GM21723 (cell line): ENCODE results near the gene USH2A.

Experiments
- ATAC-seq: cut with Tn5 transposase; IDR thresholded peaks from one replicate; pipeline ENCODE4 v1.9.1; 2021; ENCODE audit warnings: mild to moderate bottlenecking, moderate library complexity; ENCODE audit not compliant: unreplicated experiment

USH2A gene

DNA sequence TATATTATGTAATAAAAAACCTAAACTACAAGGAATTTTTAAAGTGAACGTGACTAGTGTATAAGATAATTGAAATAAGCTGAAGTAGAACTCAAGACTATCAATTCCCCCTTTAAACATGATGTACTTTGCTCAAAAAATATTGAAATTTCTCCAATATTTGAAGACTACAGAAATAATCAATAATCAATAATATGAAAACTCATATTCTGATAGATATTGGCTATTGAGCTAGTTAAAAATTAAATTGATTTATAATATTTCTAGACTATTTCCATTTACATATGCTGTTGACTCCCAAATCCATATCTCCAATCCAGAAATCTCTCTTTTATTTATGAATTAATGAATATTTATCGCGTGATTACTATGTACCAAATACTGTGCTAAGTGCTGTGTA lies 133.2 kb downstream of the USH2A start:
- ATAC-seq = no peak

DNA sequence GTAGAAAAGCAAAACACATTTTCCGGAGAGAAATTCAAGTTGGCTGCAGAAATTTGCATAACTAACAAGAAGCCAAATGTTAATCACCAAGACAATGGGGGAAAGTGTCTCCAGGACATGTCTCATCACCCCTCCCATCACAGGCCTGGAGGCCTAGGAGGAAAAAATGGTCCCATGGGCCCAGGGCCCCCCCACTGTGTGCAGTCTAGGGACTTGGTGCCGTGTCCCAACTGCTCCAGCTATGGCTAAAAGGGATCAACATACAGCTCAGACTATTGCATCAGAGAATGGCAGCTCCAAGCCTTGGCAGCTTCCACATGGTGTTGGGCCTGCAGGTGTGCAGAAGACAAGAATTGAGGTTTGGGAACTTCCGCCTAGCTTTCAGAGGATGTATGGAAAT lies 138.2 kb downstream of the USH2A start:
- no peak for ATAC-seq

DNA sequence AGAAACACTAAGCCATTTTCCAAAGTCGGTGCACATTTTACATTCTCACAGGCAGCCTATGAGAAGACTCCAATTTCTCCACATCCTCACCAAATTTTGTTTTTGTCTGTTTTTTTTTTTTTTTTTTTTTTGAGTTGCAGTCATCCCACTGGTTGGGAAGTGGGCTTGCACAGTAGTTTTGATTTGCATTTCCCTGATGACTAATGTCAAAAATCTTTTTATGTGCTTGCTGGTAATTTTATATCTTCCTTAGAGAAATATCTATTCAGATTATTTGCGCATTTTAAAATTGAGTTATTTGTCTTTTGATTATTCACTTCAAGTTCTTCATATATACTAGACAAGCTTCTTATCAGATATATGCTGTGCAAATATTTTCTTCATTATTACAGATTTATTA lies 141.5 kb downstream of the USH2A start:
- ATAC-seq = no peak

- no peak for ATAC-seq
Observed at GRCh38 chr1:216270086-216270773, 153.0 kb downstream of the USH2A start.

GRCh38 chr1:216261631-216262030 lies 161.6 kb downstream of the USH2A start:
- no peak for ATAC-seq

GRCh38 chr1:216258856-216259255 lies 164.4 kb downstream of the USH2A start:
- no peak for ATAC-seq

GRCh38 chr1:216258386-216258785 lies 164.9 kb downstream of the USH2A start:
- ATAC-seq = no peak

DNA sequence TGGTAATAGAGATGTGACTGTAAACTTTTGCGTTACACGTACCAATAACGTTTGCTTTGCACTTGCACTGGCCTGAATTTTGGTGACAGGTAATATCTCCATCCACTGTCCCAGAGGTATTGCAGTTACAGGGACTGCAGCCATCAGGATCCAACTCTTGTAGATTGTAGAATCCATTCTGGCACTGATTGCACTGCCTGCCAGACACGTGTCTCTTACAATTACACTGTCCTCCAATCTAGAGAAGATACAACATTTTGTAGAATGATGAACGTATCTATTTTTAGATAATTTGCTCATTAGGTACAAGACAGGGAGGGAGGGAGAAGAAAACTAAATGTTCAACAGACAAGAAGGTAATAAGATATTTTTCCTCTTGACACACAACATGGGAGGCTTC lies 172.4 kb downstream of the USH2A start:
- ATAC-seq = no peak

GRCh38 chr1:216248628-216249027 lies 174.6 kb downstream of the USH2A start:
- no peak for ATAC-seq

DNA sequence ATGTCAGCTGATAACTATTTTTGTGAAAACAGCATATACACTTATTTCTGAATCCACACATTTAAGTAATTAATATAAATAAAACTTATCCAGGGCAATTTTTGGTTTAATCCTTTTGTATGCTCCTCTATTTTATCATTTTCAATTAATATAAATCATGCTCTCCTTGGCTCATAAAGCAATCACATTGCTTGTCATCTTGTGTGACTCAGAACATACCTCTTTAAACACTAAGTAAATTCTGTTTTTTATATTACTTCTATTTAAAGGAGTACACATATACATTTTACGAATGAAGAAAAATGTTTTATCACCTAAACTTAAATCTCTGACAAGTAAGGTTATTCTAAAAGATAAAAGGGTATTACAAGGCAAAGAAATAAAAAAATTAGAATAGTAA lies 175.3 kb downstream of the USH2A start:
- ATAC-seq = no peak

DNA sequence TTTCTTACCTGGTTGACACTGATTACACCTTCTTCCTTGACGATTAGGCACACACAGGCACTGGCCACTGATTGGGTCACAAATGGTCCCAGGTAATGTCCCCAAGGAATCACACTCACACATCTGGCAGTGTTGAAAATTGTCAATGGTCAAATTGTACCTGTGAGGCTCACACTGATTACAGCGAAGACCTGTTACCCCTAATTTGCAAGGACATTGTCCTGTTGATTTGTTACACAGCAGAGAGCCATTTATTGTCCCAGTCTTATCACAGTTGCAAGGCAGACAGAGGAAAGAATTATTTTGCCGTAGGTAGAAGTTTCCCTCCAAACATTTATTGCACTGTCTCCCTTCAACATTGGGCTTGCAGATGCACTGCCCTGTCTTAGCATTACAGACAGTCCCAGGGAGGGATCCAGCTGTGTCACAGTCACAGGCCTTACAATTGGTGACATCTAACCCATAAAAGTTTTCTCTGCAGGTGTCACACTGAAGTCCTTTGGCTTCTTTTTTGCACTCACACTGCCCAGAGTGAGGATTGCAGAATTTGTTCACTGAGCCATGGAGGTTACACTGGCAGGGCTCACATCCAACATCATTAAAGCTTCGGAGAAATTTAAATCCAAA lies 176.6 kb downstream of the USH2A start:
- no peak for ATAC-seq

GRCh38 chr1:216238844-216239243 lies 184.4 kb downstream of the USH2A start:
- no peak for ATAC-seq

DNA sequence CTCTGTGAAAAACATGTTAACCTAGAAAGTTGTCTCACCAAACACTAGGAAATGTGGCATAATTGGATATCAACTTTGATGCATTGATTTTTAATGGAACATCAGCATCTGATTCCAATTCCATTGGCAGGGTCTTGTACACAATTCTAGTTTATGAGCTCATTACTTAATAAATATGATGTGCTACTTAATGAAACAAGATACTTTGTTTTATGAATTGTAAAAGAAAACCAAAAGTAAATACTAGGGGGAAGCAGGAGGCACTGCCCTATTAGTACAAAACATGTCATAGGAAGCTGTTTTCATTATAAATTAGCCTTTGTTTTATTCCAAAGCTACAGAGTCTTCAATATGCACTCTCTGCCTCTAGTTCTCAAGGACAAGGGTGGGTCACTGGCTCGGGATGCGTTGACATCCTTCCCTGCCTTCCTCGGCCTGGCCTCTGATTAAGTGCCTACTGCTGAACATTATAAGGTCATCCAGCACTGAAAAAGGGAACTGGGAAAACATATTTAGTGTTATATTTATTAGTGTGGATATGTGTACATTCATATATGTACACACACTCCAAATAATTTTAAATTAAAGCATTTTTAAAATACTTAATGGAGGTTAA lies 185.2 kb downstream of the USH2A start:
- ATAC-seq = no peak

DNA sequence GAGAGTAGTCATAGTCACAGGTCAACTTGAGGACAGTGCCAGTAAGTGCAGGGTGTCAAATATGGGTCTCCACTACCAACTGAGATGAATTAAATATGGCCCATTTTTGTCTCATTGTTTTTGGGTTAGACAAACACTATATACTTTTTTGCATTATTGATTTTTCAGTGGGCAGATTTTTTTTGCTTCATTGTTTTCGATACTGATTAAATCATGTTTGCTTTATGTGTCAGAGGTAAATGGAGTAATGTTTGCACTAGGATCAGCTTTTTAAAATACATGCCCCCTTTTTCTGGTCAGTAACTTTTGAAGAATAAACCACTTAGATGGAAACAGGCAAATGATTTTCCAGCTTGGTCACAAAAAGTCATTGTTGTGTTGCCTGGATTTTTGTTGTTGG lies 199.0 kb downstream of the USH2A start:
- no peak for ATAC-seq

- no peak for ATAC-seq
Observed at GRCh38 chr1:216223486-216223885, 199.8 kb downstream of the USH2A start.

GRCh38 chr1:216222288-216222687 lies 201.0 kb downstream of the USH2A start:
- no peak for ATAC-seq

DNA sequence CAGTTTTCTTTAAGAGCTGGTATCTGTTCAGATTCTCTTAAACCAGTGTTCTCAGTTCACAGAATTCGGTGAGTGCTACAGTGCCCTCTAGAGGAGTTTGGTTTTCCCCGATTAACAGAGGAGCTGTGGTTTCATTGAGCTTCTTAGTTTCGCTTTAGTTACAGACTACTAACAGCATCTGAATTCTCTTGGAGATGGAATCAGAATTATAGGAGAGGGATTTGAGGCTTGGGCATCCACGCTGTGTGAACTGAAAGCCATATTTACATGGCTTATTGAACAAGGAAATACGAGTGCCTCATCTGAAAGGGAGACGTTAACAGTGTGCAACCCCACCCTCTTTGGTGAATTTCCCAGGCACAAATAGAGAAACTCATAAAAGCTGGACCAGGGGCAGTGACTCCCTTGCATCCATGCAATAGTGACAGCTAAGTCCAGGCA lies 202.0 kb downstream of the USH2A start:
- ATAC-seq = peak; percentile 99

DNA sequence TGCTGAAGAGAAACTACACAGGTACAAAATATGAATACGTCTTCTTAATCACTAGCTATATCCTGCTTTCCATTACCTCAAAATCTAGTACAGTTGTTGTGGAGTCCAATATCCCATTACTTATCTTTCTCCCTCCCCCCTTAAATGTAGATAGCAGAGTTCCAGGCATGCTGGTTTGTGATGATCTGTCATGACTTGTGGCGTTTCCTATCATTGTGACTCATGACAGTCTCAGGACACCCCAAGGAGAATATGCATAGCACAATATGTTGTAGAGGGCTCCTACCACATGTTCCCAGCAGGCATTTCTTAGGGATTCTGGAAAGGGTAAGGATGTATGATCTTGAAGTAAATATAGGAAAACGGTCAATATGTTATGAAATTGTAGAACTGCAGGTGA lies 206.9 kb downstream of the USH2A start:
- ATAC-seq = no peak

DNA sequence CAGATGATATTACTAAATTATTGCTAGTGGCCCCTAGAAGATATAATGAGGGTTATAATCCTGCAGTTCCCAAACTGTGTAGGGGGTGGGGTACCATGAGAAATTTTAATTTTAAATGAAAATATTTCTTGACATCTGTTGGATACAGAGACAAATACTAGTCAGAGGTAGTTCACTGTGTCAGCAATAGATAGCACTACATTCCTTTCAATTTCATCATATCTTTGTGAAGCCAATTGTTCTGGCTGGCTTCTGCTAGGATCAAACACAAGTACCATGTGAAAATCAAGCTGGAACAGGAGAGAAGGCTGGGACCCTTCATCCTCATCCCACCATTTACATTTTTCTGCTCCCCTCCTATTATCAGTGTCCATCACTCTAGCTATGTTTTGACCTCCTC lies 208.1 kb downstream of the USH2A start:
- ATAC-seq = no peak

GRCh38 chr1:216212826-216213225 lies 210.4 kb downstream of the USH2A start:
- ATAC-seq = no peak

DNA sequence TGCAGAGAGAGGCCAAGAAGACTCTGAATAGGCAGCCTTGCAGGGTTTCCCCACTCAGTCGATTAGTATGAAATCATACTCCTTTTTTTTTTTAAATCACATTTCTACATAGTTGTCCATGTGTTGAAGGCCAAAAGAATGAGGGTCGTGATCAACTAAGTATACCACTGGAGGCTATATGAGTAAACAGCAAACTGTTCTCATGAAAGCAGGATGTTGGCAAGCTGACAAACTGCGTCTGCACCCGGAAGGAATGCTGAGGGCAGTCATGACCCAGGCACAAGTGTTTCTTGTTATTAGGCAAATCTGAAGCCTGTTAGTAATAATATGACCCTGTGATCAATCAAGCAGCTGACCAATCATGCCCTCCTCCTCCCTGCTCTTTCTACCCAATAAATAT lies 213.2 kb downstream of the USH2A start:
- no peak for ATAC-seq

DNA sequence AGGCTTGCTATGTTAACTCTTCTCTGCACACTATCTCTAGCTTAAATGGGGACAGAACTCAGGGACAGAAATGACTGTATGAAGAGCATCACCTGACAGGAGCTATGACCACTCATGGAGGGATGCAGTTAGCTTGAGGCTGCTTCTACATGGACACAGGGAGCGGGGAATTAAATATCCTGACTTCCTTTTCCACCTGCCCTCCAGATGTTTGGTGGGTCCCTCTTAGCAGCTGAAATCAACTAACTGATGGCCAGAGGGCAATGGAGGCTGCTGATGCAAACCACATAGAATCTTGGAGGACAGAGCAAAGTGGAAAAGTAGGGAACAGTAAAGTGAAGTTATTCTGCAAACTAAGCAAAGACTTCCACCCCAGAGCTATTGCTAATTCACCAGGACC lies 214.1 kb downstream of the USH2A start:
- ATAC-seq = no peak
